ENCODE results near the gene LDLRAD4.

LDLRAD4 gene

DNA sequence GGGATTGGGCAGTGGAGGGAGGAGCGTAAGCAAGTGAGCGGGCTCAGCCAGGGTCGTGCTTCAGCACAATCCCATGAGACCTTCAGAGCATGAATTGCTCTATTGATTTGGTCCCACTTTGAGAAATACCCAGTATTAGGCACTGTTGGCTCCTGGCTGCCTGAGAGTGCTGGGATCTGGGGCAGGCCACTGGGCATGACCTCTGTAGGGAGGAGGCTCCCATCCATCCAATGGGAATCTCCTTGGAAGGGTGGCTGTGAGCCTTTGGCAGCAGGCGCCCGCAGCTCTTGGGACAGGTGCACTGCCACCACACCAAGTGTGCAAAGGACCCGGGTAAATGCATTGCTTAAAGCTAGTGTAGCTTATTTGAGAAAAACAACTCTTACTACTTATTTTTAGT is 137.5 kb downstream of the LDLRAD4 start:
- DNase-seq, result no peak

DNA sequence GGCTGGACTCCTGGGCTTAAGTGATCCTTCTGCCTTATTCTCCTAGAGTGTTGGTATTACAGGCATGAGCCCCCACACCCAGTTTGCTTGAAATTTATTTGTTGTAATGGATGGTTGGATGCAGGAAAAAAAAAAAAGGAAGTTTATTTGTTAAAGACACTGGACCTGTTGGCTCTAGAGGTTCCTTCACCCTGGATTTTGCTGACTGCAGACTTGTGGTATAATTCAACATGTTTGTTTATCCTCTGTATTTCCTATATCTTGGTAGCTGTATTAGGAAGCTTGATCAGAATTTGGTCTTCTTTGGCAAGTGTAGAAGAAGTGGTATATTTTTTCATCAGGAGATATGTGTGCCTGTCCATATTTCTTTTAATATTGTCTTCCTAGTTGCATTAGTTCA is 138.7 kb downstream of the LDLRAD4 start:
- DNase-seq, result no peak

DNA sequence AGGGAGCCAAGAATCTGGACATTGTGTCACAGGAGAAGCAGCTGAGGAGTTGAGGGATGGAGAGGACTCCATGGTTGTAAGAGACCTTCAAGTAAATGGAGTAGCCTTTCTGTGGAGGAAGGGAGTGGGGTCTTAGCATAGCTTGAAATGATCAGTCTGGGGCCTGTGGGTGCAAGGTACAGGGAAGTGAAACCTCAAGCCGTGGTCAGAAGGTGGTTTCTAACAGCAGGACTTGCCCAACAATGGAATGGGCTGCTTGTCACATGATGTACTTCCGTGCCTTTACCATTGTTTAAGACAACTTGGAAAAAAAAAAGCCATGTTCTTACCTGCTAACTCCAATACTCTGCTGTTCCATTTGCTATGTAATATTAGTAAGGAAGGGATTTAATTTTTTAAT is 140.7 kb downstream of the LDLRAD4 start:
- no peak for DNase-seq

DNA sequence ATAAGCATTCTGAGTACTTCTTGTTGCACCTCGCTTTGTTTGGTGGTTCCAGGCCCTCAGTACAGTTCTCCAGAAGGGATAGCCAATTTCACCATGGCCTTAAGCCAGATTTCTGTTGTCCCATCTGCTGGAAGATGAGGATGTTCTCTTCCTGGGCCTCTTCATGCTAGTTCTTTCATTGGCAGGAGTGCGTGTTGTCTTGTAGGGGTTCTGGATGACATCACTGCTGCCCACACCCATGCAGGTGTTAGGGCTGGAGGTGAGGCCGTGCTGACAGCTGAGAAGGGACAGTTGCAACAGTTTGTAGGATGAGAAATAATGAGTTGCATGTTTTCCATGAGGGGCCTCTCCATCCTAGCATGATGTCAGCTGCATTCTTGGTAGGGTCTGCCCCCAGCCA is 142.9 kb downstream of the LDLRAD4 start:
- no peak for DNase-seq

DNA sequence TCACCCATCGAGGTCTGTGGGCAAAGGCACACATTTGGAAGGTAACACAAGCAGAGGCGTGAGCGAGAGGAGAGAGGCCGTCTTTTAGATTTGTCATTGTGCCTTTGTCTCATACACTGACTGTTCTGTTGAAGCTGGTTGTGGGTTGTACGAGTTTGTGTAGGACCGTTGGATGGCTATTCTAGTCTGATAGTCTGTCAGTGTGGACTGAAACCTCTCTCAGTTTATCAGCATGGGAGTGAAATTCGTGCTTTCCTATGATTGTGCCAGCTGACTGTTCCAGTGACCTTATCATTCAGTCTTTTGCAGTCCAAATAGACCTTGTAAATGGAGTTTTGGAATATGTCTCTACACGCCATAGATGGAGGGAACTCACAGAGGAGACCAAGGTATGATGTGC is 143.5 kb downstream of the LDLRAD4 start:
- DNase-seq, result no peak

DNA sequence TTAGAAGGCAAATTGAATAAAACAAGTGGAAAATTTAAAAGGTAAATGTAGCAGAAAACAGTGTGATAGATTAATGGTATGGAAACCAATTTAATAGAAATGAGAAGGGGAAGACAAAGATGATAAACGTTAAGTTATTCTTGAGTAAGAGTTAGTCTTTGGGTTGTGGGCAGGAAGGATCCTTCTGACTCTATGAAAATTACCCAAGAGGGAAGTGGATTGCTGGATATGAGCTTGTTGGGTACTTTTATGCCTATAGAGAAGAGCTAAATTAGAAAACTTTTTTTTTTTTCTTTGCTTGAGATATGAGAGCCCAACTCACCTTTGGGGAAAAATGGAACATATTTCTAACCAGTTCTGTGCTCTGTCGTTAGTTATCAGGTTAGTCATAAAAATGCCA is 144.0 kb downstream of the LDLRAD4 start:
- DNase-seq, result no peak

DNA sequence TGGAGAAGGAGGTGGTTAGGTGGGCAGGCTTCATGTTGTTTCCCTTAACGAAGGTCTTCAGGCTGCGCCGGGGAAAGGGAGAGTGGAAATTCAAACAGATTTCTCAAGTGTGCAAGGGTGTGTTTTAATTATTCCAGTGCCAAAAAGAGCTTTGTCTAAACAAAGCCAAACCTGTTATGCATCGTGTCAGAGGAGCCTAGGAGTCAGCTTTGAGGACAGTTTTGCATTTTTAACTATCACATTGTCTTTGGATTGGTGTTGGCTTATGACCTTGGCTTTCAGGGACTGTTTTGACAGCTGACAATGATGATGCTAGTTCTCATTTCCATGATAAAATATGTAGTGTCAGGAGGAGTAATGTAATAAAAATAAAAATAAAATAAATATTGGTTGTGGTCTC is 144.8 kb downstream of the LDLRAD4 start:
- DNase-seq, result no peak

DNA sequence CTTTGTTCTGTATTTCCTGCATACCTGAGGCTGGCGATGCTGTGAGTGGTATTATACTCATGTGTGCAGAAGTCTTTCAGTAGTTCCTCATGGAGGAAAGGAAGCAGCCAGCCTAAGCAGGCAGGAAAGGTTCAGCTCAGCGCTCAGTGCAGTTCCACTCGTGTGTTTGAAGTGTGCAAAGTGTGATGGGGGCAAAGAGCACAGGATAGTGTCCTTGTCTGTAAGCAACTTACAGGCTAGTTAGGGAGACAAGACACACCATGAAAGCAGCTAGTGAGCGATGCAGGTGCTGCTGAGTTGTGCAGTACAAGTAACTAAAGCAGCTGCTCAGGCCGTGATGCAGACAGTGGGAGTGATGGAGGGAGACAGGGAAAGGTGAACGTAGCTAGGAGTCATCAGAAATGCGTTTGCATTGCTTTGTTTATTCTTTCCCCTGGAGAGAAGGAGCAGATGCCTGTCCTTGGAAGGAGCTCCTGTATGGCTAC is 146.2 kb downstream of the LDLRAD4 start:
- DNase-seq, result no peak

DNA sequence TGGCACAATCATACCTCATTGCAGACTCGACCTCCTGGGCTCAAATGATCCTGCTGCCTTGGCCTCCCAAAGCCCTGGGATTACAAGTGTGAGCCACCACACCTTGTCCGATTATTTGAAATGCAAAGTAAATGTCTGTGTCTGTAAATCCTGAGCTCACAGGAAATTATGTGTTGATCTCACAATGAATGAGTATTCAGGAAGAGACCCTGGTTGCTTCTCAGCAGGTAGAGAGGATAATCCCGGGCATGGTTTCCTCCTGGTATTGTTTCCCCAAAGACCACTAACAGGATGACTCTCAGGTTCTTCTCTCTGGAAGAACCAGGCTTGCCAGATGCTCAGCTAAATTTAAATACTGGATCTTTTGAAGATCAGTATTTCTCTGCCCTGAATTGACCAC is 147.6 kb downstream of the LDLRAD4 start:
- no peak for DNase-seq

DNA sequence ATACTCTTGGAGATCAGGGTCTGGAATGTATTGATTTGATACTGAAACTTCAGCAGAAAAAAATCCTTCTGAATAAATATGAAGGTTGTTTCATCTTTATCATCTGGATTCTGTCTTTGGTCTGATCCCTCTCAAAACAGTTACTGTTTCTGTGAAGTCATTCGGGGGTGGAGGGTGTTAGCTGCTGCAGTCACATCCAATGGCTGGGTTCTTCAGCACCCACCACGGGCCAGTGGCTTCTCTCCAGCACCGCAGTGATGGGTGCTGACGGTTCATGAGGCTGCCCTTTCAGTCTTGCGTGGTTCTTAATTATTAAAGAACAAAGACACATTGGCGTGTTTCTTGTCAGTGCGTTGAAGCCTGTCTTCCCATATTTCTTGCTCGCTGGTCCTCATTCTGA is 148.0 kb downstream of the LDLRAD4 start:
- DNase-seq, result no peak

DNA sequence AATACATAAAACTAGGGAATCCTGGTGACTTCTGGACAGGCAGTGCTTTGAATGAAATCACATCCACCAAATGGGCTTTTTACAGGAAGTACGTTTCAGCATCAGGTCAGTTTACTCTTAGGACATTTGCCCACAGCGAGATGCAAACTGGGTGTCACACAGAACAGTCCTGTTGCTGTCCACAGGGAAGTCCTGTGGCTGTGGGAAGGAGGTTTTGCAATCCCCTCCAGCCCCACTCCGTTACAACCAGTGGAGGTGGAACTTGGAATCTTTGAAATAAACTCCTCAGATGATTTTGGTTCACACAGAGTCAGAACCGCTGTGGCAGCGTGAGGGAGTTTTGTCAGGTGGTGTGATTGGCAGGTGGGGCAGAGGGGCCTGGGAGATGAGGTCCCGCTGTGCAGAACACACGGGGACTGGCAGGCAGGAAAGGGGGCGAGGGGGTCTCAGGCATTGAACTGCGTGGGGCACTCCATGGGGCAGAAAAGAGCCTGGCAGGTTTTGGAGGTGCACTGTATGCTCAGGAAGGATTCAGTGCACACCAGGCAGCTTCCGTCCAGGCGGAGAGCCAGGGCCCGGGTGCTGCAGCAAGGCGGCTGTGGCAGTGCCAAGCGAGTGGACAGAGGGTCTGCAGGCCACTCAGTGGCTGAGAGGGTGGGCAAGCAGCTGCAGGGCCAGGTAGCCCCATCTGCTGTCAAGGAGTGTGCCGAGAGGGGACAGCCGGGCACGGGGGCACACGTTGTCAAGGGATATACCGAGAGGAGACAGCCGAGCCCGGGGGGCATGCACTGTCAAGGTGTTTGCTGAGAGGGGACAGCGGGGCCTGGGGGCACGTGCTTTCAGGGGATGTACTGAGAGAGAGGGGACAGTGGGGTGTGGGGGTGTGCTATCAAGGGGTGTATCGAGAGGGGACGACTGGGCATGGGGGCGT is 148.7 kb downstream of the LDLRAD4 start:
- DNase-seq, result no peak

DNA sequence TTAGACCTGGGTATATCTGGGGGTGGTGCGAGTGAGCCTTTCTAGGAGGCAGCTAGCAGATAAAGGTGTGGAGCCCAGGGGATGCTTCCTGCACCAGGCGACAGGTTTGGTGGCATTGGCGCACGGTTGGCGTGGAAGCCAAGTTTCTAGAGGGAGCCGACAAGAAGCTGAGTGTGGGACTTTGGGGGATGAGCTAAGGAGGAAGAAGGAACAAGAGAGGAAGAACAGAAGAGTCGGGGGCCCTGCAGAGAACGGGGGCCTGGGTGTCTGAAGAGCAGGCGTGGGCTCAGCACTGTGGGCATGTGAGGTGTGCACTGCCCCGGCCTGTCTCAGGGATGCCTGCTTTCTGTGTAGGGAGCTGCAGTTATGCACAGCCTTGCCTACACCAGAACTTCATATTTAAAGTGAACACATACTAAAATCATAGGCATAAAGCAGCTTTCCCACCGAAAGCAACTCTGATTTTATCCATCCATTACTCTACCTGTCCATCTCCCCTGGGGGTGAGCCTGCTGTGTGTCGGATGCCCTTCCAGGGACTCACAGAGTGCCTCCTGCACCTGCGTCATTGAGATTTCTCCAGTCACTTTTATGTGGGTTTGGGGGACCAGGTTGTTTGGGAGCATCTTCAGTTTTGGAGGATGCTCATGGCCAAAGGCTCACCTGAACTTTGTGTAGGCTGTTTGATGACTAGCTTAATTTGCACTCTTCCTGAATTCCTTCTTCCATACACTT is 149.7 kb downstream of the LDLRAD4 start:
- no peak for DNase-seq

DNA sequence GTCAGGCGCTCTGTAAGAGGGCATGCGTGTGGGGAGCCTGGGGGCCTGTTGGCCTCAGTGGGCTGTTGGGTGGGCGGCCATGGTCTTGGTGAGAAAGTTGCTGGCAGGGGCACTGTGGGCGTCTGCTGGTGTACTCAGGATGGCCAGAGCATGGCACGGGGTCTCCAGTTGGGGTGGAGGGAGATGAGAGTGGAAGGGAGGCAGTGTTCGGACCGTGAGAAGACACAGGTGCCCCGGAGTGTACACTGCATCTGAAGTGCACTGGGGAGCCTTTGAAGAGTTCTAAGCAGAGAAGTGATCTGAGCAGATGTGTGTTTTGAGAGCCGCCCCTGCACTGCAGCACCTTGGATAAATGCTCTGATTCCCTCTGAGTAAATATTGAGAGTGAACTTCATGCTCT is 150.8 kb downstream of the LDLRAD4 start:
- no peak for DNase-seq

DNA sequence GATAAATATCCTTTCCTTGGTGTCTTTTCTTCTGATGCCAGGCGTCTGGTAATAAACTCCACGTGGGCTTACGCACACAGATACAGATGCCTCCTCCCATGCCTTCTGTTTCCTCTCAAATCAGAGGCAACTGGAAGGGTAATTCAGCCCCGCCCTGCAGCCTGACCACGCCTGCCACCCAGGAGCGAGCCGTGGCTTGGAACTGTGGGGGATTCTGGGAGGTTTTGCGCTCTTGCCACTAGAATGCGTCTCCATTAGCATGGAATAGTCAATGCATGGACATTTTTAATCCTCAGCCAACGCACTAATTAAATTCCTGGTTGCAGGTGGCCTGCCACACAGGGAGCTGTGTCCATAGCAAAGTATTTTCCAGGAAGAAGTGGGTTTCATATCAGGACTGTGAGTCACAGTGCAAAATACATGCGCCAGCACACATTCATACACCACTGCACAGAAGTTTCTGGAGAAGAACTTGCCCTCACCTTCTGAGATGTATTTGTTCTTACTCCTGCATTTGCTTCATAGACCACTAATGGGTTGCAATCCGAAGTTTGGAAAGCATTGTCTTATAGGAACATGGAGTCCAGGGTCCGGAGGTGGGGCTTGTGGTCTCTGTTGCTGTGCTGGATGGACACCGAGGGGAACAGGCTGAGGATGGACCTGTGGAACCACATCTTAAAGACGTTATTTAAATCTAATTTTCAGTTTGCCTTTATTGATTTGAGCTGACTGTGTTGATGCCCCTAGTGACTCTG is 151.4 kb downstream of the LDLRAD4 start:
- DNase-seq, result no peak

DNA sequence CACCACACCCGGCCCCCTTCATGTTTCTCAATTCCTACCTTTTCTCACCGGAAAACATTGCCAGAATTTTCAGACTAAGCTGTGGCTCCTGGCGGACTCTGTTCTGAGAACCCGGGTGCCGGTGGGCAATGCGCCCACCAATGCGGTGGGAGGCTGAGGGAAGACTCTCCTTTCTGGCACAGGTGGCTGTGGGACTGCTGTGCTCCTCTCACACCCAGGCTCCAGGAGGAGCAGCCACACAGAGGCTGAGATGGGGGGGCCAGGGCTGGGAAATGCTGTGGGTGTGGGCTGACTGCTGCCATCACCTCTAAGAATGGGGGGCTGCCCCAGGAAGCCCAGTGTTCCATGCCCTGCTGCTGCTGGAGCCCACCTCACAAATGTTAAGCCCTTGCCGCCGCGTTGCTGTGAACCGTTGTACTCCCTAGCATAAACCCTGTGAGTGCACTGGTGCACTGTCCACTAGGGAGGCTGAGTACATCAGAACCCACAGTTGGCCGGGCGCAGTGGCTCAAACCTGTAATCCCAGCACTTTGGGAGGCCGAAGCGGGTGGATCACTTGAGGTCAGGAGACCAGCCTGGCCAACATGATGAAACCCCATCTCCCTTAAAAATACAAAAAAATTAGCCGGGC is 152.6 kb downstream of the LDLRAD4 start:
- no peak for DNase-seq

DNA sequence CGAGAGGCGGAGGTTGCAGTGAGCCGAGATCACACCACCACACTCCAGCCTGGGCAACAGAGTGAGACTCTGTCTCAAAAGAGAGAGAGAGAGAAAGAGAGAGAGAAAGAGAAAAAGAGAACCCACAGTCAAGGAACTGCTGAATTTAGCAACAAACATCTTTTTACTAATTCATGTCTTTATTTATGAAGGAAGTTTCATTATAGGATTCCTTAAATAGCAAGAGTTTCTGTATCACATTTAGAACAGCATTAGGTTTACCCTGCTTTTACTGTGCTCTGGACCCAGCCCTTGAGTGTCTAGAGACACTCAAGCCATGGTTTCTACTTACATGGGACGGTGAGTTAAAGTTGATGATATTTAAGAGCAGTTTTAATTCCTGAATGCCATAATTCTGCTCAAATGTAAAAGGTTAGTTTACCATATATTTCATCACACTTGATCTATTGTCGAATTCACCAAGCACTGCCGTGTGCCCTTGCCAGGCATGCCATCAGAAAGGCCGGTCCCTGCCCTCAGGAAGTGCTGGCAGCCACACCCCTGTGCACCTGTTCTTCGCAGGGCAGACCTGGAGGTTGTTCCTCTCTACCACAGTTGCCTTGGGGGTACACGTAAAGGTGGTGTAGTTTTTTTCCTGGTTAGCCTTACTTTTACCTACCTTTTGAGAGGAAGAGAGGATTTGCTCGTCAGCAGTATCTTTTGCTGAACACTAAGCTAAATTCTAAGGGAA is 153.3 kb downstream of the LDLRAD4 start:
- DNase-seq, result peak; percentile 48

DNA sequence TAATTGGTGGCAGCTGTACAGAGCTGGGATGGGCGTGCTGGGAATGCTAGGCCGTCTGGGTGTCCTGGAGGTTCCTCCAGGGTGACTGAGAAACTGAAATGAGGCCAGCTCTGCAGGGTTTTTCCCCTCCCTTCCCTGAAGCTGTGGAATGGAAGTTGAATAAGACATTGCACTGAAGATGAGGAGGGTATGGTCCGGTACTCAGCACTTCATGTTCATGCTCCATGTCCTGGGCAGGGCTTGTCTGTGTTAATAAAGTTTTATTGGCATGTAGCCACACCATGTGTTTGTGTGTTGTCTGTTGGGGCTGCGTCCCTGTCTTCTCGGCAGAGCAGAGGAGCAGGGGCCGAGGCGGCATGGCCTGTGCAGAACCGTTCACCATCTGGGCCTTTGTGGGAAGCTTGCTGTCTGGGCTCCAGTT is 154.0 kb downstream of the LDLRAD4 start:
- DNase-seq, result no peak

DNA sequence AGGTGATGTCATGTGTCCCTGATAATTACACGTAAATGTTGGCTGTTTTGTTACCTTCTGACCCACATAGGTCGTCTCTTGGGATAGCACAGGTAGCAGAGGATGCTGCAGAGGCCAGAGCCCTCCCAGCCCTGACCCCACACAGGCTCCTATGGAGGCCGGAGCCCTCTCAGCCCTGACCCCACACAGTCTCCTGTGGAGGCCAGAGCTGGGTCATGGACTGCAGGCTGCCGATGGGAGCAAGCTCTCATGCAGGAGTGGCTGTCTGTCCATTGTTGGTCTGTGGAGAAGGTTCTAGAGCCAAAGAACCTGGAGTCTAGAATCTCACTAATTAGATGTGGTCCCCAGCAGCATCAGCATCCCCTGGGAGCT is 155.5 kb downstream of the LDLRAD4 start:
- no peak for DNase-seq

DNA sequence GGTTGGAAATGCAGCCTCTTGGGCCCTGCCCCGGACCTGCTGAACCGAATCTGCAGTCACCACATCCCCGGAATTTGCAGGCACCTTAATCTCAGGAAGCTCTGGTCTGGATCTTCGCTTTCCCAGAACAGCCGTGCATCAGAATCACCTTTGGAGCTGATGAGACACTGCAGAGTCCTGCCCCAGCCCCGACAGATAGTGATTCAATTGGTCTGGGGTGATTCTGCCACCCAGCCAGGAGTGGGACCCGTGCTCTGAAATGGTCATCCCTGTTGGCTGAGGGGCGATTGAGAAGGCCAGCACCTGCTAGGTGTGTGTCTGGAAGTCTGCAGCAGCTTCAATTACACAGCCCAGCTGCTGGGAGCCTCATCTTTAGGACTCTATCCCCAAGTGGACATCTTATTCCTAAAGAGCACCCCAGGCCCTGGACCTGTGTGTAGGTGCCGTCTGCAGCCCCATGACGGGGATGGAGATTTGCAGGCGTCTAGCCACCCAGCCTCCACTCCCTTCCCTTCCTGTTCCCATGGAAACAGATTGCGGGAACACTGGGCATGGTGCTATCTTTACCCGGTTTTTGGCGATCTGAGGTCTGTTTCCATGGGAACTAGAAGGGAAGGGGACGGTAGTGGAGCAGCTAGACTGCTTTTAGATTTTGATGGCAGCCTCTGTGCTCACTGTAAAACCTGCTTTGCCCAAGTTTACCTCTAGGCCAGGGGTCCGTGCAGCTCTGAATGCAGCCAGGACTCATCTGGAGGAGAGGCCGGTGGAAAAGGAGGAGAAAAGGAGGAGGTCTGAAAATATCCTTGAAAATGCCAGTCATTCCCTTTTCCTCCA is 156.1 kb downstream of the LDLRAD4 start:
- DNase-seq, result no peak

DNA sequence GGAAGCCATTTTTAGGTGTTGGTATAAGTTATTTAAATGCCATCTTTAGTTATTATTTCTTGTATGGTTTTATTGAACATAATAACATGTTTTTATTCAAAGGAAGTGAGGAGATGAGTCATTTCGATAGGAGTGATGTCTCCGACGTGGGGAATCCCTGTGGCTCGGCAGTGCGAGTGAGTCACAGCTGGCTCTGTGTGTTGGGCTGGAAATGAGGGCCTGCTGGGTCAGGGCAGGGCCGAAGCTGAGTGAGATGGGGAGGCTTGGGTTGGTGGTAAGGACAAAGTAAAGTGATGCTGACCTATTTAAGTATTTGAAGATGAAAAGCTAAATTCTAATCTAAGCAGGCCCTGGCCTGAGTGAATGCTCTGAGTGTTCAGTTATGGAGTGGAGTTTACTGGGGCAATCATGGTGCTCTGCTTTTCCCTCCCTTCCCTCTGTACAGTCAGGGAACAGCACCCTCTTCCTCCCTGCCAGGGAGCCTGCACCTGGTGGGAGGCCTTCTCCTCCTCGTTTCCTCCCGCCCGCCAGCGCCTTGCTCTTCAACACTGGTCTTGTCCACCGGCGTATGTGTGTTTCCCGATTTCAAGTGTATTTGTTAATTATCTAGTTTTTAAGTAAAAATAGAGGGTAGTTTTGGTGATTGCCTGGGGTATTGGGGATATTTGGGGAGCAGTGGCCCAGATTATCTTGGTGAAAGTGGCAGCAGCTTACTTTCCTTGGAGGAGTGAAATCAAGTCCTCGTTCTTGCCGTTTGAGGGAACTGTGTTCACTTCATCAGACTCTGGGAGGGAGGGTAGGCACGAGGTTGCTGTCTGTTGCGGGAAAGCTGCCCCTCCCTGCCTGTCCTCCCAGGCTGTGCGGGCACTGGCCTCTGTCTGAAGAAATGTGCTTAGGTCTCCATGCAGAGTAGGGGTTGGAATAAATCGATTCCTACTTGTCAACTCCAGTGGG is 157.0 kb downstream of the LDLRAD4 start:
- DNase-seq, result peak; percentile 85
